ENCODE measurements around the gene ADH1C. TPM values are rescaled to one million over a fixed set of nuclear protein-coding genes. Genes with fewer than 3 reads are reported as not detected.

The ADH1C gene
- not detected in 2 replicates for total RNA-seq

GRCh38 chr4:99352602-99353537 is at the start of gene ADH1C:
ADH1C (minus strand) TSS chr4:99352746; CDS start chr4:99352675, 71 bp downstream.
- TF ChIP-seq, protein P1, sequence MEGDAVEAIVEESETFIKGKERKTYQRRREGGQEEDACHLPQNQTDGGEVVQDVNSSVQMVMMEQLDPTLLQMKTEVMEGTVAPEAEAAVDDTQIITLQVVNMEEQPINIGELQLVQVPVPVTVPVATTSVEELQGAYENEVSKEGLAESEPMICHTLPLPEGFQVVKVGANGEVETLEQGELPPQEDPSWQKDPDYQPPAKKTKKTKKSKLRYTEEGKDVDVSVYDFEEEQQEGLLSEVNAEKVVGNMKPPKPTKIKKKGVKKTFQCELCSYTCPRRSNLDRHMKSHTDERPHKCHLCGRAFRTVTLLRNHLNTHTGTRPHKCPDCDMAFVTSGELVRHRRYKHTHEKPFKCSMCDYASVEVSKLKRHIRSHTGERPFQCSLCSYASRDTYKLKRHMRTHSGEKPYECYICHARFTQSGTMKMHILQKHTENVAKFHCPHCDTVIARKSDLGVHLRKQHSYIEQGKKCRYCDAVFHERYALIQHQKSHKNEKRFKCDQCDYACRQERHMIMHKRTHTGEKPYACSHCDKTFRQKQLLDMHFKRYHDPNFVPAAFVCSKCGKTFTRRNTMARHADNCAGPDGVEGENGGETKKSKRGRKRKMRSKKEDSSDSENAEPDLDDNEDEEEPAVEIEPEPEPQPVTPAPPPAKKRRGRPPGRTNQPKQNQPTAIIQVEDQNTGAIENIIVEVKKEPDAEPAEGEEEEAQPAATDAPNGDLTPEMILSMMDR (conservative IDR thresholded peaks at IDR 0.05; ENCODE audit: low read depth, low read length) = no peak
- no peak within 1 kb of the TSS for H3K4me3 ChIP-seq (ENCODE audit: low read depth, low read length)
- DNase-seq (ENCODE audit: low read depth) = no peak

DNA sequence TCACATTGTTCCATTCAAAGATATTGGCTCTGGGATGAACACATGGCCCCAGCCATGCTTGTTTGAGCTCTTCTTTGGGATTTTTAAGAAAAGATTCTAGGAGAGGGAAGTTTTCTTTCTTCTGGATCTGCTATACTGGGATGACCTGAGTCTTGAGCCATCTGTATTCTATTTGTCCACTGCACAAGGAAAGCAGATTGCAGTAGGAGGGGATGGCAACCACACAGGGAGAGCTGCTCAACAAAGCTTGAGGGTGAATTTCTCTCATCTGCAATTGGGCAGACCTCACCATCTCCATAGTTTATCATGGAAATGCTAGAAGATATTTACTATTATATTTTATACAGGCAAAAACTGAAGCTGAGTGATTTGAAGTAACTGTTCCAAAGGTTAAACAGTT is 48.3 kb upstream of the ADH1C start:
- no peak for DNase-seq (ENCODE audit: low read depth)
- TF ChIP-seq, protein P1 (conservative IDR thresholded peaks at IDR 0.05; ENCODE audit: low read depth, low read length) = no peak
- H3K4me3 ChIP-seq (ENCODE audit: low read depth, low read length) = no peak overlapping the region

- TF ChIP-seq, protein P1 (conservative IDR thresholded peaks at IDR 0.05; ENCODE audit: low read depth, low read length) = no peak
- no peak overlapping the region for H3K4me3 ChIP-seq (ENCODE audit: low read depth, low read length)
- DNase-seq (ENCODE audit: low read depth) = no peak
Measured at GRCh38 chr4:99399017-99399416, 46.5 kb upstream of the ADH1C start.

GRCh38 chr4:99395595-99396364 is 43.2 kb upstream of the ADH1C start:
- no peak for DNase-seq (ENCODE audit: low read depth)
- TF ChIP-seq, protein P1 (conservative IDR thresholded peaks at IDR 0.05; ENCODE audit: low read depth, low read length) = no peak
- H3K4me3 ChIP-seq (ENCODE audit: low read depth, low read length) = no peak overlapping the region

GRCh38 chr4:99394896-99395295 is 42.4 kb upstream of the ADH1C start:
- TF ChIP-seq, protein P1 (conservative IDR thresholded peaks at IDR 0.05; ENCODE audit: low read depth, low read length) = no peak

DNA sequence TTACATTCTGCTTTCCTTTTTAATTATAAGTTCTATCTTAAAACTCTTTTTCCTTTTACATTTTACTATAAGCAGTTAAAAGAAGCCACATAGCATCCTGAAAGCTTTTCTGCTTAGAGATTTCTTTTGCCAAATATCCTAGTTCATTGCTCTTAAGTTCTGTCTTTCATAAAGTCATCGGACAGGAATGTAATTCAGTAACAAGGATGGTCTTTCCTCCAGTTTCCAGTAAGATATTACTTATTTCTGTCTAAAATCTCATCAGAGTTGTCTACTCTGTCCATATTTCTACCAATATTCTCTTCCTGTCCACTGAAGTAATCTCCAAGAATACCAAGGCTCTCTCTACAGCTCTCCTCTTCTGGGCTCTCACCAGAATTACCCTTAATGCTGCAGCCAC is 37.5 kb upstream of the ADH1C start:
- DNase-seq (ENCODE audit: low read depth) = no peak
- TF ChIP-seq, protein P1 (conservative IDR thresholded peaks at IDR 0.05; ENCODE audit: low read depth, low read length) = no peak
- H3K4me3 ChIP-seq (ENCODE audit: low read depth, low read length) = no peak overlapping the region

More at GRCh38 chr4:99394896-99395295, 42.4 kb upstream of the ADH1C start:
- no peak overlapping the region for H3K4me3 ChIP-seq (ENCODE audit: low read depth, low read length)
- DNase-seq (ENCODE audit: low read depth) = no peak
